PC-9 (cell line): ENCODE results near the gene LDHD.

Experiments used
- EZH2 ChIP-seq: fragments of 200-600 bp; sonication (generic); IDR thresholded peaks from 2 replicates; pipeline ENCODE4 v1.8.0; 2017; ENCODE audit warnings: antibody characterized with exemption, low read depth
- TF ChIP-seq, protein P1 (sequence below): fragments of 200-600 bp; sonication (generic); conservative IDR thresholded peaks from 2 replicates; pipeline ENCODE4 v1.6.1; 2017; ENCODE audit warnings: mixed run types, antibody characterized with exemption, mild to moderate bottlenecking, moderate library complexity

- TF ChIP-seq, protein P1, sequence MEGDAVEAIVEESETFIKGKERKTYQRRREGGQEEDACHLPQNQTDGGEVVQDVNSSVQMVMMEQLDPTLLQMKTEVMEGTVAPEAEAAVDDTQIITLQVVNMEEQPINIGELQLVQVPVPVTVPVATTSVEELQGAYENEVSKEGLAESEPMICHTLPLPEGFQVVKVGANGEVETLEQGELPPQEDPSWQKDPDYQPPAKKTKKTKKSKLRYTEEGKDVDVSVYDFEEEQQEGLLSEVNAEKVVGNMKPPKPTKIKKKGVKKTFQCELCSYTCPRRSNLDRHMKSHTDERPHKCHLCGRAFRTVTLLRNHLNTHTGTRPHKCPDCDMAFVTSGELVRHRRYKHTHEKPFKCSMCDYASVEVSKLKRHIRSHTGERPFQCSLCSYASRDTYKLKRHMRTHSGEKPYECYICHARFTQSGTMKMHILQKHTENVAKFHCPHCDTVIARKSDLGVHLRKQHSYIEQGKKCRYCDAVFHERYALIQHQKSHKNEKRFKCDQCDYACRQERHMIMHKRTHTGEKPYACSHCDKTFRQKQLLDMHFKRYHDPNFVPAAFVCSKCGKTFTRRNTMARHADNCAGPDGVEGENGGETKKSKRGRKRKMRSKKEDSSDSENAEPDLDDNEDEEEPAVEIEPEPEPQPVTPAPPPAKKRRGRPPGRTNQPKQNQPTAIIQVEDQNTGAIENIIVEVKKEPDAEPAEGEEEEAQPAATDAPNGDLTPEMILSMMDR: no peak
- no peak for TF ChIP-seq EZH2
Observed at GRCh38 chr16:75088216-75088615, 28.4 kb downstream of the LDHD start.
